OCI-LY7 (cell line): Measurements from ENCODE around the gene RFC1.

ENCODE experiments used
- CTCF ChIP-seq: fragments of 200-600 bp; sonication (generic); conservative IDR thresholded peaks from 2 replicates; pipeline ENCODE4 v1.5.1; 2014; ENCODE audit warnings: mild to moderate bottlenecking, antibody characterized with exemption, low read length, moderate library complexity, mixed read lengths
- EZH2phosphoT487 ChIP-seq: fragments of 200-600 bp; sonication (generic); IDR thresholded peaks from 2 replicates; pipeline ENCODE4 v1.6.1; 2018; ENCODE audit warnings: low read depth, borderline replicate concordance, mild to moderate bottlenecking, mixed run types, antibody characterized with exemption, low read length, moderate library complexity, mixed read lengths

- TF ChIP-seq CTCF (no peak), EZH2phosphoT487 (no peak)
Measured at GRCh38 chr4:39255871-39256270, 110.3 kb downstream of the RFC1 start.
